HCT116 (cell line): ENCODE results near the gene CTSH. TPM values are rescaled to one million over a fixed set of nuclear protein-coding genes. Genes with fewer than 3 reads are reported as not detected.

Experiments used
- ATAC-seq: fragments of 200-7000 bp; cut with Tn5 transposase; 2 replicates; pipeline ENCODE4 v1.9.1; 2020; ENCODE audit warnings: mild to moderate bottlenecking, moderate library complexity
- BruUV-seq: library from RNA; stranded (reverse); fragments of 400-500 nt; replicated peaks from 2 replicates; lab custom pipeline; 2021; lab: Mats Ljungman, UMichigan
- CTCF ChIA-PET: fragments of 300-600 bp; sonication (Branson Sonifier 250); formaldehyde crosslinking; loops from one replicate; lab custom pipeline; 2021; ENCODE audit warnings: antibody characterized with exemption; lab: Charles Lee
- POLR2A ChIA-PET: fragments of 300-600, 350-600 bp; sonication (Branson Sonifier 250); formaldehyde crosslinking; loops from one replicate; lab custom pipeline; 2021; ENCODE audit warnings: antibody characterized with exemption; lab: Charles Lee
- RAD21 ChIA-PET, 2 experiments: fragments of 300-600 bp; sonication (Branson Sonifier 250); formaldehyde crosslinking; loops; one replicate each; lab custom pipeline; 2023; ENCODE audit warnings: low total read pairs in 2 of 2; ENCODE audit not compliant: uncharacterized antibody in 2 of 2, unreplicated experiment in 2 of 2, low non-redundant PET in 1 of 2; lab: Charles Lee
- DNase-seq: peaks from one replicate; pipeline ENCODE4 v3.0.0-alpha.2; 2010; ENCODE audit warnings: low read depth, low spot score
- H2AFZ ChIP-seq: fragments of 200-600 bp; shearing (Covaris generic), sonication (generic); 2 replicates; pipeline ENCODE4 v1.6.1; 2017; ENCODE audit warnings: low read depth, mixed run types, mixed read lengths, antibody characterized with exemption, low read length; ENCODE audit not compliant: poor library complexity, severe bottlenecking
- H3K27ac ChIP-seq: 2 replicates; pipeline ENCODE4 v1.5.1; 2012; ENCODE audit warnings: low read depth, low read length
- H3K27me3 ChIP-seq: fragments of 200-600 bp; sonication (generic); 2 replicates; pipeline ENCODE4 v1.6.1; 2016; ENCODE audit warnings: mixed run types, low read length, mixed read lengths; ENCODE audit not compliant: insufficient read depth
- H3K36me3 ChIP-seq, 2 experiments: fragments of 200-500 bp in 1 of 2; fragments of 200-600 bp in 1 of 2; sonication (Bioruptor generic) in 1 of 2; sonication (generic) in 1 of 2; 2 replicates each; pipeline versions ENCODE4 v1.5.1 to v1.6.1; 2014 to 2016; ENCODE audit warnings: low read length in 2 of 2, inconsistent platforms in 1 of 2, mixed read lengths in 1 of 2, mixed run types in 1 of 2; ENCODE audit not compliant: insufficient read depth in 2 of 2, control insufficient read depth in 1 of 2
- H3K4me1 ChIP-seq, 2 experiments: fragments of 200-600 bp in 1 of 2; sonication (generic) in 1 of 2; 2 replicates each; pipeline versions ENCODE4 v1.5.1 to v1.6.1; 2012 to 2017; ENCODE audit warnings: low read length in 2 of 2, inconsistent platforms in 1 of 2, mild to moderate bottlenecking in 1 of 2, mixed read lengths in 1 of 2, mixed run types in 1 of 2, moderate library complexity in 1 of 2; ENCODE audit not compliant: insufficient read depth in 2 of 2, control insufficient read depth in 1 of 2
- H3K4me2 ChIP-seq: fragments of 200-600 bp; sonication (generic); 2 replicates; pipeline ENCODE4 v1.6.1; 2017; ENCODE audit warnings: mixed run types, low read length, mixed read lengths
- H3K4me3 ChIP-seq, 2 experiments: fragments of 200-600 bp in 1 of 2; sonication (generic) in 1 of 2; replicated peaks in 1 of 2; 2 replicates each; pipeline ENCODE4 v1.5.1; 2011 to 2016; ENCODE audit warnings: low read length in 2 of 2, control low read depth in 1 of 2, low read depth in 1 of 2, mild to moderate bottlenecking in 1 of 2, mixed read lengths in 1 of 2, mixed run types in 1 of 2
- H3K79me2 ChIP-seq: fragments of 200-600 bp; sonication (generic); 2 replicates; pipeline ENCODE4 v1.6.1; 2017; ENCODE audit warnings: mild to moderate bottlenecking, mixed run types, low read length, moderate library complexity, mixed read lengths; ENCODE audit not compliant: insufficient read depth
- H3K9ac ChIP-seq: fragments of 200-600 bp; sonication (generic); 2 replicates; pipeline ENCODE4 v1.6.1; 2016; ENCODE audit warnings: low read length, mixed read lengths
- H3K9me2 ChIP-seq: fragments of 200-600 bp; sonication (generic), shearing (Covaris generic); 2 replicates; pipeline ENCODE4 v1.6.1; 2017; ENCODE audit warnings: mixed run types, mild to moderate bottlenecking, moderate library complexity; ENCODE audit not compliant: insufficient read depth
- H3K9me3 ChIP-seq, 2 experiments: fragments of 200-500 bp in 1 of 2; fragments of 200-600 bp in 1 of 2; sonication (Bioruptor generic) in 1 of 2; sonication (generic) in 1 of 2; 2 replicates each; pipeline ENCODE4 v1.6.1; 2014 to 2017; ENCODE audit warnings: low read length in 2 of 2, mixed read lengths in 2 of 2, inconsistent platforms in 1 of 2, low read depth in 1 of 2, mild to moderate bottlenecking in 1 of 2, mixed run types in 1 of 2, moderate library complexity in 1 of 2; ENCODE audit not compliant: control insufficient read depth in 1 of 2, insufficient read depth in 1 of 2
- H4K20me1 ChIP-seq: fragments of 200-600 bp; sonication (generic), shearing (Covaris generic); 2 replicates; pipeline ENCODE4 v1.6.1; 2017; ENCODE audit warnings: mixed run types, mild to moderate bottlenecking, moderate library complexity; ENCODE audit not compliant: insufficient read depth
- CBX3 ChIP-seq: IDR thresholded peaks from 2 replicates; pipeline ENCODE4 v1.6.1; 2012; ENCODE audit warnings: low read depth
- CEBPB ChIP-seq: IDR thresholded peaks from 2 replicates; pipeline ENCODE4 v1.6.1; 2012; ENCODE audit warnings: low read depth
- EGR1 ChIP-seq: IDR thresholded peaks from 2 replicates; pipeline ENCODE4 v1.6.1; 2012; ENCODE audit warnings: low read depth
- ELF1 ChIP-seq: IDR thresholded peaks from 2 replicates; pipeline ENCODE4 v1.6.1; 2012; ENCODE audit warnings: low read depth, borderline replicate concordance
- EZH2 ChIP-seq: fragments of 200-600 bp; sonication (generic); IDR thresholded peaks from 2 replicates; pipeline ENCODE4 v1.6.1; 2017; ENCODE audit warnings: antibody characterized with exemption, mixed run types
- EZH2phosphoT487 ChIP-seq: fragments of 200-600 bp; IDR thresholded peaks from 2 replicates; pipeline ENCODE4 v1.6.1; 2018; ENCODE audit warnings: antibody characterized with exemption, borderline replicate concordance
- FOSL1 ChIP-seq: IDR thresholded peaks from 2 replicates; pipeline ENCODE4 v1.6.1; 2012; ENCODE audit warnings: low read depth
- JUND ChIP-seq: IDR thresholded peaks from 2 replicates; pipeline ENCODE4 v1.6.1; 2012
- POLR2A ChIP-seq: IDR thresholded peaks from 2 replicates; pipeline ENCODE4 v1.7.0; 2011; ENCODE audit warnings: borderline replicate concordance; ENCODE audit not compliant: insufficient read depth, insufficient read length; ENCODE audit errors: extremely low read depth
- POLR2AphosphoS5 ChIP-seq: IDR thresholded peaks from 2 replicates; pipeline ENCODE4 v1.6.1; 2011; ENCODE audit warnings: mild to moderate bottlenecking, low read depth, low read length, moderate library complexity
- SIN3A ChIP-seq: IDR thresholded peaks from 2 replicates; pipeline ENCODE4 v1.6.1; 2012; ENCODE audit warnings: low read depth
- SP1 ChIP-seq: IDR thresholded peaks from 2 replicates; pipeline ENCODE4 v1.6.1; 2012; ENCODE audit warnings: low read depth
- SRF ChIP-seq: IDR thresholded peaks from 2 replicates; pipeline ENCODE4 v1.6.1; 2012; ENCODE audit warnings: low read depth
- TCF7L2 ChIP-seq: IDR thresholded peaks from 2 replicates; pipeline ENCODE4 v1.7.0; 2011; ENCODE audit warnings: borderline replicate concordance, inconsistent platforms; ENCODE audit not compliant: insufficient read depth, insufficient read length; ENCODE audit errors: extremely low read depth
- YY1 ChIP-seq: IDR thresholded peaks from 2 replicates; pipeline ENCODE4 v1.6.1; 2011; ENCODE audit warnings: low read length, low read depth, moderate library complexity, mild to moderate bottlenecking; ENCODE audit not compliant: insufficient replicate concordance; ENCODE audit errors: extremely low read depth
- ZBTB33 ChIP-seq: IDR thresholded peaks from 2 replicates; pipeline ENCODE4 v1.6.1; 2011; ENCODE audit warnings: mild to moderate bottlenecking, low read length, moderate library complexity; ENCODE audit not compliant: insufficient replicate concordance; ENCODE audit errors: extremely low read depth
- ZNF274 ChIP-seq: fragments of 200-500 bp; sonication (Bioruptor generic); IDR thresholded peaks from 2 replicates; pipeline ENCODE4 v1.6.1; 2014; ENCODE audit warnings: mild to moderate bottlenecking, low read depth, low read length, inconsistent platforms
- intact Hi-C: fragments of 100-400 bp; cut with micrococcal nuclease; formaldehyde crosslinking; loops from 2 replicates; pipeline ENCODE4 v1.10.0; 2022
- total RNA-seq: library from RNA; stranded (reverse); gene quantifications from one replicate; pipeline ENCODE4 v1.2.1, GENCODE V29; 2021; ENCODE audit not compliant: unreplicated experiment

The CTSH gene
- total RNA-seq, 1 experiment from 2014 or later = 37.5 TPM

DNA sequence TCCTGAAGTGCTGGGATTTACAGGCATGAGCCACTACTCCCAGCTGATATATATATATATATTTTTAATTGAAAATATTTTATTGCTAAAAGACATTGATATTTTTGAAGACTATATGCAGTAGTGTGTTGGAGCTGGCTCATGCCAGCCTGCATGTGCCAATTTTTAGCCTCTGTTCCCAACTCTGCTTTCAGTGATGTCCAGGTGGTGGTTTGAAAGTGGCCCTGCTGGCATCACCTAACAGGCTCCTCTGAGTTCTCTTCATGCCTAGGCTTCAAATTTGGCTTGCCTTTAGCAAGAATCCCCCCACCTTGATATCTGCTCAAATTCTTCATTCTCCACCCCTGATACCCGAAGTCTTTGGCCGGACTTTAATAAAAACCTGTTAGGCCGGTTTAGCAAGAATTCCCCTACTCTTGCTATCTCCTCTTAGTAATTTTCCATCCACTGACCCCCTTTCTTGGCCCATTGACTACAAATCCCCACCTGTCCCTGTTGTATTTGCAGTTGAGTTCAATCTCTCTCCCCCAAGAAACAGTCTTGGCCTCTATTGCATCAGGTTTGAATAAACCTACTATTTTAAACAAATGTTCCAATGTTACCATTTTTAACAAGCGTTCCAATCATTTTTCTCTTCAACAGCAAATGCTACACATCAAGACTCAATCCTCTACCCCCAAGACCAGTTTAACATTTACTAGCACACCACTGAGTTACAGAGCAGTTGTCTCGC, 23.9 kb upstream of the CTSH start:
- H3K9me3 ChIP-seq = no peaks in the 10 kb centered on the region
- H3K27ac ChIP-seq = peak overlapping the region; percentile 40
- H3K9ac ChIP-seq = 0 out of 2 replicates have a peak overlapping the region, but pooled peaks have one; percentile 8
- BruUV-seq = no TSS peak
- H3K4me1 ChIP-seq = peaks cover 25 to 30% of the 10 kb centered on the region in 2 experiments
- no peaks in the 10 kb centered on the region for H3K9me2 ChIP-seq
- ChIA-PET CTCF (interaction anchor here (1.3 to 2.5 kb wide), 2 partner anchors 11 to 38 kb away, joined by 5 to 13 read pairs; no protein-coding TSS in a partner anchor), RAD21 (no interaction called here), POLR2A (interaction anchor here (0.9 kb wide), 1 partner anchor 9 kb away, joined by 3 read pairs; no protein-coding TSS in a partner anchor)
- intact Hi-C loops = no loop called here
- TF ChIP-seq CBX3 (0 out of 2 replicates have a peak, but pooled peaks have one; percentile 16), EGR1 (no peak), EZH2 (no peak), FOSL1 (no peak), JUND (0 out of 2 replicates have a peak, but pooled peaks have one; percentile 18), SRF (no peak), SP1 (peak; percentile 77)
- peak overlapping the region; percentile 70 for H3K4me2 ChIP-seq
- DNase-seq = no peak
- H3K36me3 ChIP-seq = no peaks in the 10 kb centered on the region
- peak; percentile 59; the same call in 1 of the 2 replicates for ATAC-seq
- no peaks in the 10 kb centered on the region for H3K27me3 ChIP-seq
- peak overlapping the region in 1 of 2 experiments; percentile 19; a peak in 2 of 4 replicates for H3K4me3 ChIP-seq
- H3K79me2 ChIP-seq = no peaks in the 10 kb centered on the region
- peak overlapping the region; percentile 24 for H2AFZ ChIP-seq
- H4K20me1 ChIP-seq = no peaks in the 10 kb centered on the region

DNA sequence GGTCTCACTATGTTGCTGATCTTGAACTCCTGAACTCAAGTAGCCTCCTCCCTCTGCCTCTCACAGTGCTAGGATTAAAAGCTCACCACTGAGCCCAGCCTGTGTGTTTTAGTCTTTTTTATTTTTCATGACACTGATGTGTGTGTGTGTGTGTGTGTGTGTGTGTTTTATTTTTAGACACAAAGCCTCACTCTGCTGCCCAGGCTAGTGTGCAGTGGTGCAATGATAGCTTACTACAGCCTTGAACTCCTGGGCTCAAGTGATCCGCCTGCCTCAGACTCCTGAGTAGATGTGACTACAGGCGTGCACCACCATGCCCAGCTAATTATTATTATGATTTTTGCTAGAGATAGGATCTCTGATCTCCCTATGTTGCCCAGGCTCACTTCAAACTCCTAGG, 23.3 kb upstream of the CTSH start:
- Histone ChIP-seq H3K9me3 (no peaks in the 10 kb centered on the region), H3K4me3 (no peak overlapping the region), H3K4me2 (peak overlapping the region; percentile 70; the same call in 1 of the 2 replicates), H3K36me3 (no peaks in the 10 kb centered on the region), H3K9me2 (no peaks in the 10 kb centered on the region), H4K20me1 (no peaks in the 10 kb centered on the region), H3K4me1 (peaks cover 25 to 30% of the 10 kb centered on the region in 2 experiments), H3K79me2 (no peaks in the 10 kb centered on the region), H2AFZ (no peak overlapping the region), H3K27ac (peak overlapping the region; percentile 40), H3K27me3 (no peaks in the 10 kb centered on the region), H3K9ac (no peak overlapping the region)
- no TSS peak for BruUV-seq
- ATAC-seq (peak; percentile 57), DNase-seq (no peak)
- intact Hi-C loops = no loop called here
- ChIA-PET RAD21 (no interaction called here), POLR2A (interaction anchor here (0.9 kb wide), 1 partner anchor 8 kb away, joined by 3 read pairs; no protein-coding TSS in a partner anchor), CTCF (interaction anchor here (0.8 to 2.5 kb wide), 3 partner anchors 11 to 217 kb away, joined by 3 to 13 read pairs (median 5); no protein-coding TSS in a partner anchor)
- TF ChIP-seq FOSL1 = no peak
- TF ChIP-seq ELF1 = no peak
- TF ChIP-seq ZBTB33 = no peak
- TF ChIP-seq POLR2AphosphoS5 = no peak
- TF ChIP-seq CEBPB = no peak
- TF ChIP-seq TCF7L2 = no peak
- TF ChIP-seq YY1 = no peak
- TF ChIP-seq EZH2 = no peak
- no peak for TF ChIP-seq POLR2A
- TF ChIP-seq CBX3 = no peak
- no peak for TF ChIP-seq ZNF274
- no peak for TF ChIP-seq JUND
- no peak for TF ChIP-seq SRF
- TF ChIP-seq EZH2phosphoT487 = no peak
- TF ChIP-seq SIN3A = no peak
- no peak for TF ChIP-seq EGR1
